WTC11 (cell line): ENCODE measurements around the gene MYO16. TPM values are rescaled to one million over a fixed set of nuclear protein-coding genes. Genes with fewer than 3 reads are reported as not detected.

Experiments
- ATAC-seq: fragments of 200-7000 bp; cut with Tn5 transposase; 2 replicates; pipeline ENCODE4 v1.10.0; 2021; ENCODE audit warnings: mild to moderate bottlenecking, moderate library complexity
- CTCF ChIA-PET: fragments of 300-600 bp; sonication (Branson Sonifier 250); formaldehyde crosslinking; loops from one replicate; lab custom pipeline; 2021; ENCODE audit warnings: antibody characterized with exemption; lab: Charles Lee
- POLR2A ChIA-PET: fragments of 350-600 bp; sonication (Branson Sonifier 250); formaldehyde crosslinking; loops from one replicate; lab custom pipeline; 2021; ENCODE audit warnings: antibody characterized with exemption; lab: Charles Lee
- DNase-seq: peaks from one replicate; pipeline ENCODE4 v3.0.0; 2021; ENCODE audit warnings: low spot score
- H3K27ac Mint-ChIP-seq: 2 replicates; pipeline ENCODE4 v1.8.0; 2021; ENCODE audit warnings: mixed read lengths
- H3K27me3 Mint-ChIP-seq: 2 replicates; pipeline ENCODE4 v1.8.0; 2021; ENCODE audit warnings: low read depth, mild to moderate bottlenecking, moderate library complexity, mixed read lengths
- H3K36me3 Mint-ChIP-seq: 2 replicates; pipeline ENCODE4 v1.8.0; 2021; ENCODE audit warnings: mixed read lengths
- H3K4me1 Mint-ChIP-seq: 2 replicates; pipeline ENCODE4 v1.8.0; 2022; ENCODE audit warnings: mixed read lengths
- H3K4me3 Mint-ChIP-seq: 2 replicates; pipeline ENCODE4 v1.8.0; 2021; ENCODE audit warnings: mild to moderate bottlenecking, moderate library complexity, mixed read lengths
- H3K9me3 Mint-ChIP-seq: 2 replicates; pipeline ENCODE4 v1.8.0; 2021; ENCODE audit warnings: mixed read lengths
- ATF1 ChIP-seq: sonication (generic); formaldehyde crosslinking; IDR thresholded peaks from 2 replicates; pipeline ENCODE4 v1.8.1; 2023; ENCODE audit warnings: mild to moderate bottlenecking, moderate library complexity, missing genetic modification reagents
- ELF4 ChIP-seq: sonication (generic); formaldehyde crosslinking; IDR thresholded peaks from 2 replicates; pipeline ENCODE4 v1.8.1; 2022; ENCODE audit warnings: low read depth, mild to moderate bottlenecking, moderate library complexity, missing genetic modification reagents
- EMX1 ChIP-seq: fragments of 250-450 bp; sonication (Bioruptor Pico); IDR thresholded peaks from 2 replicates; pipeline ENCODE4 v1.8.0; 2021; ENCODE audit warnings: mild to moderate bottlenecking
- NFYB ChIP-seq: sonication (generic); formaldehyde crosslinking; conservative IDR thresholded peaks from 2 replicates; pipeline ENCODE4 v1.8.0; 2022; ENCODE audit warnings: low read depth, missing genetic modification reagents
- NR1H2 ChIP-seq: sonication (generic); formaldehyde crosslinking; IDR thresholded peaks from 2 replicates; pipeline ENCODE4 v1.9.0; 2021; ENCODE audit warnings: mild to moderate bottlenecking, moderate library complexity, missing genetic modification reagents
- RORB ChIP-seq: fragments of 250-450 bp; sonication (Bioruptor Pico); IDR thresholded peaks from 2 replicates; pipeline ENCODE4 v1.9.0; 2021; ENCODE audit warnings: mild to moderate bottlenecking
- SMAD4 ChIP-seq: sonication (generic); formaldehyde crosslinking; IDR thresholded peaks from 2 replicates; pipeline ENCODE4 v1.8.0; 2022; ENCODE audit warnings: mild to moderate bottlenecking, missing genetic modification reagents
- TCF7 ChIP-seq: sonication (generic); formaldehyde crosslinking; IDR thresholded peaks from 2 replicates; pipeline ENCODE4 v1.8.0; 2022; ENCODE audit warnings: mild to moderate bottlenecking, low read depth, missing genetic modification reagents, moderate library complexity
- ZBTB21 ChIP-seq: sonication (generic); formaldehyde crosslinking; IDR thresholded peaks from 2 replicates; pipeline ENCODE4 v1.8.1; 2023; ENCODE audit warnings: mild to moderate bottlenecking, missing genetic modification reagents, borderline replicate concordance
- ZNF121 ChIP-seq: sonication (generic); formaldehyde crosslinking; IDR thresholded peaks from 2 replicates; pipeline ENCODE4 v1.8.0; 2023; ENCODE audit warnings: missing genetic modification reagents
- ZNF138 ChIP-seq: sonication (generic); formaldehyde crosslinking; conservative IDR thresholded peaks from 2 replicates; pipeline ENCODE4 v1.8.1; 2022; ENCODE audit warnings: mild to moderate bottlenecking, moderate library complexity, missing genetic modification reagents
- ZNF263 ChIP-seq: sonication (generic); formaldehyde crosslinking; IDR thresholded peaks from 2 replicates; pipeline ENCODE4 v1.8.1; 2022; ENCODE audit warnings: low read depth, mild to moderate bottlenecking, moderate library complexity, missing genetic modification reagents
- ZNF416 ChIP-seq: fragments of 250-450 bp; sonication (Bioruptor Pico); IDR thresholded peaks from 2 replicates; pipeline ENCODE4 v1.9.0; 2021; ENCODE audit warnings: mild to moderate bottlenecking, inconsistent platforms
- total RNA-seq: library from RNA; stranded (reverse); gene quantifications from 3 replicates; pipeline ENCODE4 v1.2.3, GENCODE V29; 2021
- TF ChIP-seq, protein P1 (sequence below): sonication (generic); formaldehyde crosslinking; IDR thresholded peaks from 2 replicates; pipeline ENCODE4 v1.8.0; 2022; ENCODE audit warnings: mild to moderate bottlenecking, missing genetic modification reagents
- TF ChIP-seq, protein P2 (sequence below): fragments of 250-450 bp; sonication (Bioruptor Pico); IDR thresholded peaks from 2 replicates; pipeline ENCODE4 v1.9.0; 2021; ENCODE audit warnings: moderate library complexity, mild to moderate bottlenecking, inconsistent platforms, borderline replicate concordance
- TF ChIP-seq, protein P3 (sequence below): fragments of 250-450 bp; sonication (Bioruptor Pico); IDR thresholded peaks from 2 replicates; pipeline ENCODE4 v1.9.0; 2021; ENCODE audit warnings: mild to moderate bottlenecking
- TF ChIP-seq, protein P4 (sequence below): fragments of 250-450 bp; sonication (Bioruptor Pico); IDR thresholded peaks from 2 replicates; pipeline ENCODE4 v1.9.0; 2021; ENCODE audit warnings: mild to moderate bottlenecking, borderline replicate concordance
- TF ChIP-seq, protein P5 (sequence below): sonication (generic); formaldehyde crosslinking; IDR thresholded peaks from 2 replicates; pipeline ENCODE4 v1.8.1; 2022; ENCODE audit warnings: mild to moderate bottlenecking, missing genetic modification reagents, moderate library complexity, borderline replicate concordance
- TF ChIP-seq, protein P6 (sequence below): sonication (generic); formaldehyde crosslinking; IDR thresholded peaks from 2 replicates; pipeline ENCODE4 v1.8.1; 2022; ENCODE audit warnings: low read depth, missing genetic modification reagents, borderline replicate concordance
- TF ChIP-seq, protein P7 (sequence below): fragments of 250-450 bp; sonication (Bioruptor Pico); IDR thresholded peaks from 2 replicates; pipeline ENCODE4 v1.8.0; 2021; ENCODE audit warnings: mild to moderate bottlenecking

Gene MYO16
- total RNA-seq, 1 experiment from 2014 or later, result 0.09 TPM

DNA sequence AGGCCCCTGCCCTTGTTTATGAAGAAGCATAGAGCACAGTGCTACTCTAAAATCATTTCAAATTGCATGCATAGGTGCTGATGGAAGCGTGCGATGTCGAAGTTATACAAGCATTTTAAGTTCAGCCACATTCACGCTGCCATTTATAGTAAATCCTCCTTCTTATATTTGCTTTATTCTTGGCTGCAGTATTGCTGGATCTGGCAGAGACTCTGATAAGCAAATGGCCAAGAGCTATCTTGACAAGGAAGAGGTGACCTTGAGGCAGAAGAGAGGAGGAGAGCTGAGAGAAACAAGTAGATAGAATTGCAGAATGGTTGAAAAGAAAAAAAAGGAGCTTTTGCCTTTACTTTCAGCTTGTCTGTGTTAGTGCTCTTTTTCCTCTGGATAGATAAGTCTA is 18.9 kb upstream of the MYO16 start:
- H3K27me3 Mint-ChIP-seq, result peaks cover 3% of the 10 kb centered on the region
- no peak for DNase-seq
- ATAC-seq, result no peak
- H3K36me3 Mint-ChIP-seq, result peaks cover 20% of the 10 kb centered on the region
- H3K4me1 Mint-ChIP-seq, result no peaks in the 10 kb centered on the region
- POLR2A ChIA-PET, result no interaction called here
- CTCF ChIA-PET, result interaction anchor here (1.0 kb wide), 1 partner anchor 284 kb away, joined by 3 read pairs; no protein-coding TSS in a partner anchor
- no peak overlapping the region for H3K27ac Mint-ChIP-seq
- H3K4me3 Mint-ChIP-seq, result no peak overlapping the region
- H3K9me3 Mint-ChIP-seq, result peaks cover 33% of the 10 kb centered on the region
- TF ChIP-seq, protein P1, sequence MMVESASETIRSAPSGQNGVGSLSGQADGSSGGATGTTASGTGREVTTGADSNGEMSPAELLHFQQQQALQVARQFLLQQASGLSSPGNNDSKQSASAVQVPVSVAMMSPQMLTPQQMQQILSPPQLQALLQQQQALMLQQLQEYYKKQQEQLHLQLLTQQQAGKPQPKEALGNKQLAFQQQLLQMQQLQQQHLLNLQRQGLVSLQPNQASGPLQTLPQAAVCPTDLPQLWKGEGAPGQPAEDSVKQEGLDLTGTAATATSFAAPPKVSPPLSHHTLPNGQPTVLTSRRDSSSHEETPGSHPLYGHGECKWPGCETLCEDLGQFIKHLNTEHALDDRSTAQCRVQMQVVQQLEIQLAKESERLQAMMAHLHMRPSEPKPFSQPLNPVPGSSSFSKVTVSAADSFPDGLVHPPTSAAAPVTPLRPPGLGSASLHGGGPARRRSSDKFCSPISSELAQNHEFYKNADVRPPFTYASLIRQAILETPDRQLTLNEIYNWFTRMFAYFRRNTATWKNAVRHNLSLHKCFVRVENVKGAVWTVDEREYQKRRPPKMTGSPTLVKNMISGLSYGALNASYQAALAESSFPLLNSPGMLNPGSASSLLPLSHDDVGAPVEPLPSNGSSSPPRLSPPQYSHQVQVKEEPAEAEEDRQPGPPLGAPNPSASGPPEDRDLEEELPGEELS (CRISPR knock-in tag), result no peak
- TF ChIP-seq, protein P2, sequence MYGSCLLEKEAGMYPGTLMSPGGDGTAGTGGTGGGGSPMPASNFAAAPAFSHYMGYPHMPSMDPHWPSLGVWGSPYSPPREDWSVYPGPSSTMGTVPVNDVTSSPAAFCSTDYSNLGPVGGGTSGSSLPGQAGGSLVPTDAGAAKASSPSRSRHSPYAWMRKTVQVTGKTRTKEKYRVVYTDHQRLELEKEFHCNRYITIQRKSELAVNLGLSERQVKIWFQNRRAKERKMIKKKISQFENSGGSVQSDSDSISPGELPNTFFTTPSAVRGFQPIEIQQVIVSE (CRISPR knock-in tag), result no peak
- TF ChIP-seq EMX1 (CRISPR knock-in tag), result no peak
- no peak for TF ChIP-seq ELF4 (CRISPR knock-in tag)
- no peak for TF ChIP-seq TCF7 (CRISPR knock-in tag)
- no peak for TF ChIP-seq NFYB (CRISPR knock-in tag)
- TF ChIP-seq RORB (CRISPR knock-in tag), result no peak
- no peak for TF ChIP-seq ZNF416 (CRISPR knock-in tag)
- TF ChIP-seq, protein P3, sequence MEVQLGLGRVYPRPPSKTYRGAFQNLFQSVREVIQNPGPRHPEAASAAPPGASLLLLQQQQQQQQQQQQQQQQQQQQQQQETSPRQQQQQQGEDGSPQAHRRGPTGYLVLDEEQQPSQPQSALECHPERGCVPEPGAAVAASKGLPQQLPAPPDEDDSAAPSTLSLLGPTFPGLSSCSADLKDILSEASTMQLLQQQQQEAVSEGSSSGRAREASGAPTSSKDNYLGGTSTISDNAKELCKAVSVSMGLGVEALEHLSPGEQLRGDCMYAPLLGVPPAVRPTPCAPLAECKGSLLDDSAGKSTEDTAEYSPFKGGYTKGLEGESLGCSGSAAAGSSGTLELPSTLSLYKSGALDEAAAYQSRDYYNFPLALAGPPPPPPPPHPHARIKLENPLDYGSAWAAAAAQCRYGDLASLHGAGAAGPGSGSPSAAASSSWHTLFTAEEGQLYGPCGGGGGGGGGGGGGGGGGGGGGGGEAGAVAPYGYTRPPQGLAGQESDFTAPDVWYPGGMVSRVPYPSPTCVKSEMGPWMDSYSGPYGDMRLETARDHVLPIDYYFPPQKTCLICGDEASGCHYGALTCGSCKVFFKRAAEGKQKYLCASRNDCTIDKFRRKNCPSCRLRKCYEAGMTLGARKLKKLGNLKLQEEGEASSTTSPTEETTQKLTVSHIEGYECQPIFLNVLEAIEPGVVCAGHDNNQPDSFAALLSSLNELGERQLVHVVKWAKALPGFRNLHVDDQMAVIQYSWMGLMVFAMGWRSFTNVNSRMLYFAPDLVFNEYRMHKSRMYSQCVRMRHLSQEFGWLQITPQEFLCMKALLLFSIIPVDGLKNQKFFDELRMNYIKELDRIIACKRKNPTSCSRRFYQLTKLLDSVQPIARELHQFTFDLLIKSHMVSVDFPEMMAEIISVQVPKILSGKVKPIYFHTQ (CRISPR knock-in tag), result no peak
- TF ChIP-seq NR1H2 (CRISPR knock-in tag), result no peak
- no peak for TF ChIP-seq ZNF138
- TF ChIP-seq, protein P4, sequence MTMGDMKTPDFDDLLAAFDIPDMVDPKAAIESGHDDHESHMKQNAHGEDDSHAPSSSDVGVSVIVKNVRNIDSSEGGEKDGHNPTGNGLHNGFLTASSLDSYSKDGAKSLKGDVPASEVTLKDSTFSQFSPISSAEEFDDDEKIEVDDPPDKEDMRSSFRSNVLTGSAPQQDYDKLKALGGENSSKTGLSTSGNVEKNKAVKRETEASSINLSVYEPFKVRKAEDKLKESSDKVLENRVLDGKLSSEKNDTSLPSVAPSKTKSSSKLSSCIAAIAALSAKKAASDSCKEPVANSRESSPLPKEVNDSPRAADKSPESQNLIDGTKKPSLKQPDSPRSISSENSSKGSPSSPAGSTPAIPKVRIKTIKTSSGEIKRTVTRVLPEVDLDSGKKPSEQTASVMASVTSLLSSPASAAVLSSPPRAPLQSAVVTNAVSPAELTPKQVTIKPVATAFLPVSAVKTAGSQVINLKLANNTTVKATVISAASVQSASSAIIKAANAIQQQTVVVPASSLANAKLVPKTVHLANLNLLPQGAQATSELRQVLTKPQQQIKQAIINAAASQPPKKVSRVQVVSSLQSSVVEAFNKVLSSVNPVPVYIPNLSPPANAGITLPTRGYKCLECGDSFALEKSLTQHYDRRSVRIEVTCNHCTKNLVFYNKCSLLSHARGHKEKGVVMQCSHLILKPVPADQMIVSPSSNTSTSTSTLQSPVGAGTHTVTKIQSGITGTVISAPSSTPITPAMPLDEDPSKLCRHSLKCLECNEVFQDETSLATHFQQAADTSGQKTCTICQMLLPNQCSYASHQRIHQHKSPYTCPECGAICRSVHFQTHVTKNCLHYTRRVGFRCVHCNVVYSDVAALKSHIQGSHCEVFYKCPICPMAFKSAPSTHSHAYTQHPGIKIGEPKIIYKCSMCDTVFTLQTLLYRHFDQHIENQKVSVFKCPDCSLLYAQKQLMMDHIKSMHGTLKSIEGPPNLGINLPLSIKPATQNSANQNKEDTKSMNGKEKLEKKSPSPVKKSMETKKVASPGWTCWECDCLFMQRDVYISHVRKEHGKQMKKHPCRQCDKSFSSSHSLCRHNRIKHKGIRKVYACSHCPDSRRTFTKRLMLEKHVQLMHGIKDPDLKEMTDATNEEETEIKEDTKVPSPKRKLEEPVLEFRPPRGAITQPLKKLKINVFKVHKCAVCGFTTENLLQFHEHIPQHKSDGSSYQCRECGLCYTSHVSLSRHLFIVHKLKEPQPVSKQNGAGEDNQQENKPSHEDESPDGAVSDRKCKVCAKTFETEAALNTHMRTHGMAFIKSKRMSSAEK (CRISPR knock-in tag), result no peak
- no peak for TF ChIP-seq ZBTB21
- TF ChIP-seq ZNF121 (CRISPR knock-in tag), result no peak
- TF ChIP-seq, protein P5, sequence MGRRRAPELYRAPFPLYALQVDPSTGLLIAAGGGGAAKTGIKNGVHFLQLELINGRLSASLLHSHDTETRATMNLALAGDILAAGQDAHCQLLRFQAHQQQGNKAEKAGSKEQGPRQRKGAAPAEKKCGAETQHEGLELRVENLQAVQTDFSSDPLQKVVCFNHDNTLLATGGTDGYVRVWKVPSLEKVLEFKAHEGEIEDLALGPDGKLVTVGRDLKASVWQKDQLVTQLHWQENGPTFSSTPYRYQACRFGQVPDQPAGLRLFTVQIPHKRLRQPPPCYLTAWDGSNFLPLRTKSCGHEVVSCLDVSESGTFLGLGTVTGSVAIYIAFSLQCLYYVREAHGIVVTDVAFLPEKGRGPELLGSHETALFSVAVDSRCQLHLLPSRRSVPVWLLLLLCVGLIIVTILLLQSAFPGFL (CRISPR knock-in tag), result no peak
- no peak for TF ChIP-seq ZNF263 (CRISPR knock-in tag)
- TF ChIP-seq, protein P6, sequence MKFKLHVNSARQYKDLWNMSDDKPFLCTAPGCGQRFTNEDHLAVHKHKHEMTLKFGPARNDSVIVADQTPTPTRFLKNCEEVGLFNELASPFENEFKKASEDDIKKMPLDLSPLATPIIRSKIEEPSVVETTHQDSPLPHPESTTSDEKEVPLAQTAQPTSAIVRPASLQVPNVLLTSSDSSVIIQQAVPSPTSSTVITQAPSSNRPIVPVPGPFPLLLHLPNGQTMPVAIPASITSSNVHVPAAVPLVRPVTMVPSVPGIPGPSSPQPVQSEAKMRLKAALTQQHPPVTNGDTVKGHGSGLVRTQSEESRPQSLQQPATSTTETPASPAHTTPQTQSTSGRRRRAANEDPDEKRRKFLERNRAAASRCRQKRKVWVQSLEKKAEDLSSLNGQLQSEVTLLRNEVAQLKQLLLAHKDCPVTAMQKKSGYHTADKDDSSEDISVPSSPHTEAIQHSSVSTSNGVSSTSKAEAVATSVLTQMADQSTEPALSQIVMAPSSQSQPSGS (CRISPR knock-in tag), result no peak
- TF ChIP-seq, protein P7, sequence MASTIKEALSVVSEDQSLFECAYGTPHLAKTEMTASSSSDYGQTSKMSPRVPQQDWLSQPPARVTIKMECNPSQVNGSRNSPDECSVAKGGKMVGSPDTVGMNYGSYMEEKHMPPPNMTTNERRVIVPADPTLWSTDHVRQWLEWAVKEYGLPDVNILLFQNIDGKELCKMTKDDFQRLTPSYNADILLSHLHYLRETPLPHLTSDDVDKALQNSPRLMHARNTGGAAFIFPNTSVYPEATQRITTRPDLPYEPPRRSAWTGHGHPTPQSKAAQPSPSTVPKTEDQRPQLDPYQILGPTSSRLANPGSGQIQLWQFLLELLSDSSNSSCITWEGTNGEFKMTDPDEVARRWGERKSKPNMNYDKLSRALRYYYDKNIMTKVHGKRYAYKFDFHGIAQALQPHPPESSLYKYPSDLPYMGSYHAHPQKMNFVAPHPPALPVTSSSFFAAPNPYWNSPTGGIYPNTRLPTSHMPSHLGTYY (CRISPR knock-in tag), result no peak
- TF ChIP-seq SMAD4, result no peak
- no peak for TF ChIP-seq ATF1 (CRISPR knock-in tag)
